ENCODE measurements around the gene GIGYF2. TPM values are rescaled to one million over a fixed set of nuclear protein-coding genes. Genes with fewer than 3 reads are reported as not detected.

Gene GIGYF2
- total and polyA plus RNA-seq, 4 donors, result 10.6 to 50.5 (median 26.7) TPM

DNA sequence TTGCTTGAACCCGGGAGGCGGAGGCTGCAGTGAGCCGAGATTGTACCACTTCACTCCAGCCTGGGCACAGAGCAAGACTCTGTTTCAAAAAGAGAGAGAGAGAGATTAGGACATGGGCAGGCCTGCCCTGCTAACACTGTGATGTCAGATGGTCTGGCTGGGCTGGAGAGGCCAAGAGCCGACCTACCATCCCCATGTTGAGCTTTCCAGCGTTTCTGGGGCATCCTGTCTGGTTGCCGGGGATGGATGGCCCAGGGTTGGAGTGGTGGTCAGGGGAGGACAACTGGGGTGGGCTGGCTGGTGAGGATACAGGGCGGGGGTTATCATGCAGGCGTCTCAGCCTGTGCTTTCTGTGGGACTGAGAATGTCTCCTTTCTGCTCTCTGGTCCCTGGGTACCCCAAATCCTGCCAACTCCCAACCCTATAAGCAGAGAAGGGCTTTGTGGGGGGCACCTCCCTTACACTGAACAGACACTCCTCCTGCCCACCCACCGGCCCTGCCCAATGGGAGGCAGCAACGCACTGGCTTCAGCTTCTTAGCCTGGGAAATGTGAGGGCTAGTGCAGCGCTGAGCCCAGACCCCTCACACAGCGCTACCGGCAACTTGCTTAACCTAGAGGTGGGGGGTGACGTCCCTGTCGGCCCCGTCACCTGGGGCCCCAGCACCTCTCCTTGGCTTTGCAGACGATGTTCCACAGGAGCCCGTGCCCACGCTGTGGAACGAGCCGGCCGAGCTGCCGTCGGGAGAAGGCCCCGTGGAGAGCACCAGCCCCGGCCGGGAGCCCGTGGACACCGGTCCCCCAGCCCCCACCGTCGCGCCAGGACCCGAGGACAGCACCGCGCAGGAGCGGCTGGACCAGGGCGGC, 178.4 kb downstream of the GIGYF2 start:
- H3K27me3 ChIP-seq (ENCODE audit: control insufficient read depth in 4 of 4, insufficient read depth in 4 of 4, low read length in 3 of 4), result no peaks in the 10 kb centered on the region
- peak overlapping the region; percentile 81 for H3K27ac ChIP-seq (ENCODE audit: low read depth in 1 of 2, low read length in 2 of 2)
- peak; percentile 53 for DNase-seq (ENCODE audit: low spot score)
- H3K4me3 ChIP-seq (ENCODE audit: low read depth in 1 of 3, low read length in 3 of 3), result peak overlapping the region in 2 of 3 donors; percentile 45 to 65
- TF ChIP-seq, protein P1, sequence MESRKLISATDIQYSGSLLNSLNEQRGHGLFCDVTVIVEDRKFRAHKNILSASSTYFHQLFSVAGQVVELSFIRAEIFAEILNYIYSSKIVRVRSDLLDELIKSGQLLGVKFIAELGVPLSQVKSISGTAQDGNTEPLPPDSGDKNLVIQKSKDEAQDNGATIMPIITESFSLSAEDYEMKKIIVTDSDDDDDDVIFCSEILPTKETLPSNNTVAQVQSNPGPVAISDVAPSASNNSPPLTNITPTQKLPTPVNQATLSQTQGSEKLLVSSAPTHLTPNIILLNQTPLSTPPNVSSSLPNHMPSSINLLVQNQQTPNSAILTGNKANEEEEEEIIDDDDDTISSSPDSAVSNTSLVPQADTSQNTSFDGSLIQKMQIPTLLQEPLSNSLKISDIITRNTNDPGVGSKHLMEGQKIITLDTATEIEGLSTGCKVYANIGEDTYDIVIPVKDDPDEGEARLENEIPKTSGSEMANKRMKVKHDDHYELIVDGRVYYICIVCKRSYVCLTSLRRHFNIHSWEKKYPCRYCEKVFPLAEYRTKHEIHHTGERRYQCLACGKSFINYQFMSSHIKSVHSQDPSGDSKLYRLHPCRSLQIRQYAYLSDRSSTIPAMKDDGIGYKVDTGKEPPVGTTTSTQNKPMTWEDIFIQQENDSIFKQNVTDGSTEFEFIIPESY (IDR thresholded peaks at IDR 0.05), result no peak
- TF ChIP-seq TAF1 (conservative IDR thresholded peaks at IDR 0.05), result no peak
- 18% methylated on average over 37 of the region's 37 CpGs for WGBS
- H3K9me3 ChIP-seq (ENCODE audit: control insufficient read depth in 4 of 4, low read length in 3 of 4), result no peaks in the 10 kb centered on the region
- peaks cover 4 to 47% (median 28%) of the 10 kb centered on the region in 4 donors for H3K4me1 ChIP-seq (ENCODE audit: control insufficient read depth in 4 of 4, insufficient read depth in 4 of 4, low read length in 3 of 4)
- H3K9ac ChIP-seq (ENCODE audit: low read depth in 1 of 2, low read length in 2 of 2), result peak overlapping the region; percentile 56 to 77
- peaks cover 0 to 3% (median 1%) of the 10 kb centered on the region in 4 donors for H3K36me3 ChIP-seq (ENCODE audit: control insufficient read depth in 4 of 4, insufficient read depth in 3 of 4, low read depth in 1 of 4, low read length in 3 of 4)

DNA sequence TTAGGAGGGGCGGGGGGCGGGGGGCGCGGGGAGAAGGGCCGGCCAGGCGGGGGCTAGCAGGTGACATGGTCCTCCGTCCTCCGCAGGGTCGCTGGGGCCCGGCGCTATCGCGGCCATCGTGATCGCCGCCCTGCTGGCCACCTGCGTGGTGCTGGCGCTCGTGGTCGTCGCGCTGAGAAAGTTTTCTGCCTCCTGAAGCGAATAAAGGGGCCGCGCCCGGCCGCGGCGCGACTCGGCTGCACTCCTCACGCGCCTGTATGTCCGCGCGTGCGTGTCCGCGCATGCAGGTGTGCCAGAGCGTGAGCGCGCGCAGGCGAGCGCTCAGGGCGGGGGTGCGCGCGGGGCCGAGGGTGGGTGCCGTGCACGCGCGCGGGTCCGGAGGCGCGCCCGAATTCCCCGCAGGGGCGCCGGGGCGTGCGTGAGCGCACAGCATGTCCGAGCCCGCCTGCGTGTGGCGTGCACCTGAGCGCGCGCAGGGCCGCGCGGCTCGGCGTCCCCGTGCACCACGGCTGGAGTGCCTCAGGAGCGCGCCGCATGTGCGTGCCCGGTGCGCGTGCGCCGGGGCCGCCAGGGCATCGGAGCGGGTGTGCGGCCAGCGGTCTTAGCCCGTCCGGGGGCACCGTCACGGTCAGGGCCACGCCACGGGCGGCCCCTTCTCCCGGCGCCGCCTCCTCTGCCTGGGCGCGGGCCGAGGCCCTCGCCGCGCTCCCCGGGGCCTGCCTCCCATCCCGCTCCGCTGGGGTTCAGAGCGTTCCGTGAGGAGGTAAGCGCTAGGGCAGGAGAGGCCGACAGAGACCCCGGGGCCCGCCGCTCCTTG, 179.2 kb downstream of the GIGYF2 start:
- H3K36me3 ChIP-seq (ENCODE audit: control insufficient read depth in 4 of 4, insufficient read depth in 3 of 4, low read depth in 1 of 4, low read length in 3 of 4), result peaks cover 0 to 3% (median 1%) of the 10 kb centered on the region in 4 donors
- no peaks in the 10 kb centered on the region for H3K27me3 ChIP-seq (ENCODE audit: control insufficient read depth in 4 of 4, insufficient read depth in 4 of 4, low read length in 3 of 4)
- WGBS, result under 1% methylated on average over 119 of the region's 119 CpGs
- peak overlapping the region; percentile 28 to 65 (median 58) for H3K4me3 ChIP-seq (ENCODE audit: low read depth in 1 of 3, low read length in 3 of 3)
- peaks cover 4 to 47% (median 28%) of the 10 kb centered on the region in 4 donors for H3K4me1 ChIP-seq (ENCODE audit: control insufficient read depth in 4 of 4, insufficient read depth in 4 of 4, low read length in 3 of 4)
- TF ChIP-seq TAF1 (conservative IDR thresholded peaks at IDR 0.05) (no peak), RXRA (IDR thresholded peaks at IDR 0.05) (no peak), RAD21 (IDR thresholded peaks at IDR 0.05) (peak in 1 of 2 donors; percentile 5)
- TF ChIP-seq, protein P2, sequence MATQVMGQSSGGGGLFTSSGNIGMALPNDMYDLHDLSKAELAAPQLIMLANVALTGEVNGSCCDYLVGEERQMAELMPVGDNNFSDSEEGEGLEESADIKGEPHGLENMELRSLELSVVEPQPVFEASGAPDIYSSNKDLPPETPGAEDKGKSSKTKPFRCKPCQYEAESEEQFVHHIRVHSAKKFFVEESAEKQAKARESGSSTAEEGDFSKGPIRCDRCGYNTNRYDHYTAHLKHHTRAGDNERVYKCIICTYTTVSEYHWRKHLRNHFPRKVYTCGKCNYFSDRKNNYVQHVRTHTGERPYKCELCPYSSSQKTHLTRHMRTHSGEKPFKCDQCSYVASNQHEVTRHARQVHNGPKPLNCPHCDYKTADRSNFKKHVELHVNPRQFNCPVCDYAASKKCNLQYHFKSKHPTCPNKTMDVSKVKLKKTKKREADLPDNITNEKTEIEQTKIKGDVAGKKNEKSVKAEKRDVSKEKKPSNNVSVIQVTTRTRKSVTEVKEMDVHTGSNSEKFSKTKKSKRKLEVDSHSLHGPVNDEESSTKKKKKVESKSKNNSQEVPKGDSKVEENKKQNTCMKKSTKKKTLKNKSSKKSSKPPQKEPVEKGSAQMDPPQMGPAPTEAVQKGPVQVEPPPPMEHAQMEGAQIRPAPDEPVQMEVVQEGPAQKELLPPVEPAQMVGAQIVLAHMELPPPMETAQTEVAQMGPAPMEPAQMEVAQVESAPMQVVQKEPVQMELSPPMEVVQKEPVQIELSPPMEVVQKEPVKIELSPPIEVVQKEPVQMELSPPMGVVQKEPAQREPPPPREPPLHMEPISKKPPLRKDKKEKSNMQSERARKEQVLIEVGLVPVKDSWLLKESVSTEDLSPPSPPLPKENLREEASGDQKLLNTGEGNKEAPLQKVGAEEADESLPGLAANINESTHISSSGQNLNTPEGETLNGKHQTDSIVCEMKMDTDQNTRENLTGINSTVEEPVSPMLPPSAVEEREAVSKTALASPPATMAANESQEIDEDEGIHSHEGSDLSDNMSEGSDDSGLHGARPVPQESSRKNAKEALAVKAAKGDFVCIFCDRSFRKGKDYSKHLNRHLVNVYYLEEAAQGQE (IDR thresholded peaks at IDR 0.05), result peak; percentile 17
- TF ChIP-seq, protein P3, sequence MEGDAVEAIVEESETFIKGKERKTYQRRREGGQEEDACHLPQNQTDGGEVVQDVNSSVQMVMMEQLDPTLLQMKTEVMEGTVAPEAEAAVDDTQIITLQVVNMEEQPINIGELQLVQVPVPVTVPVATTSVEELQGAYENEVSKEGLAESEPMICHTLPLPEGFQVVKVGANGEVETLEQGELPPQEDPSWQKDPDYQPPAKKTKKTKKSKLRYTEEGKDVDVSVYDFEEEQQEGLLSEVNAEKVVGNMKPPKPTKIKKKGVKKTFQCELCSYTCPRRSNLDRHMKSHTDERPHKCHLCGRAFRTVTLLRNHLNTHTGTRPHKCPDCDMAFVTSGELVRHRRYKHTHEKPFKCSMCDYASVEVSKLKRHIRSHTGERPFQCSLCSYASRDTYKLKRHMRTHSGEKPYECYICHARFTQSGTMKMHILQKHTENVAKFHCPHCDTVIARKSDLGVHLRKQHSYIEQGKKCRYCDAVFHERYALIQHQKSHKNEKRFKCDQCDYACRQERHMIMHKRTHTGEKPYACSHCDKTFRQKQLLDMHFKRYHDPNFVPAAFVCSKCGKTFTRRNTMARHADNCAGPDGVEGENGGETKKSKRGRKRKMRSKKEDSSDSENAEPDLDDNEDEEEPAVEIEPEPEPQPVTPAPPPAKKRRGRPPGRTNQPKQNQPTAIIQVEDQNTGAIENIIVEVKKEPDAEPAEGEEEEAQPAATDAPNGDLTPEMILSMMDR (IDR thresholded peaks at IDR 0.05; ENCODE audit: low read depth, low read length, missing input control), result peak; percentile 7
- H3K27ac ChIP-seq (ENCODE audit: low read depth in 1 of 2, low read length in 2 of 2), result peak overlapping the region; percentile 81 to 86
- H3K9me3 ChIP-seq (ENCODE audit: control insufficient read depth in 4 of 4, low read length in 3 of 4), result no peaks in the 10 kb centered on the region
- peak overlapping the region in 1 of 2 donors; percentile 38 for H3K9ac ChIP-seq (ENCODE audit: low read depth in 1 of 2, low read length in 2 of 2)
- no peak for DNase-seq (ENCODE audit: low spot score)
